HG03460 (cell line): ENCODE data around the gene POLDIP3.
"Not testable (repeated sequence)": the region's sequence is repeated elsewhere in the genome, so short reads cannot be mapped to it uniquely, and the experiment has no call there.

ENCODE experiments used
- ATAC-seq: cut with Tn5 transposase; IDR thresholded peaks from one replicate; pipeline ENCODE4 v1.9.1; 2021; ENCODE audit not compliant: unreplicated experiment

Gene POLDIP3

DNA sequence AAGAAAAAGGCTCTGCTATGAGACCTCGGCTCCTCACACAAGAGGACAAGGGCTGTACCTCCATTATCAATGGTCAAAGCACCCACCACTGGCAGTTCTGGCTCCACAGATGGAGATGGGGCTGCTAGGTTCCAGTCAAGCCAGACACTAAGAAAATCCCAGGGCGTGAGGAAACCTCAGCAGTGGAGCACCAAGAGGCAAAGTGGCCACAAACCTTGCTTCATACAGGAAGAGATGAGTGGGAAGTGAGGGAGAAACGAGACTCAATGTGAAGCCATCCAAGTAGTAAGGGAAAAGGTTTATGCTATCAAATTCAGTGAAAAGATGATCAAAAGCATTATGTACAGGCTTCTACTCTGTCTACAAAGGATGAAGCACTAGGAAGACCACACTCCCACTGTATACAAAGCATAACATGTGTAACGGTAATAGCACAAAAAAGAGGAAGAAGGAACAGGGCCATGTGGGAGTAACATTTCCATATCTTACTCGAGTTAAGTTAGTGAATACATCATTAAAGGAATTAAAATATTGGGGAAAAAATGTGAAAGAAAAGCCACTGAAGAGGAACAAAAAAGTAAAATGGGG lies 27.0 kb downstream of the POLDIP3 start:
- ATAC-seq, result no peak

DNA sequence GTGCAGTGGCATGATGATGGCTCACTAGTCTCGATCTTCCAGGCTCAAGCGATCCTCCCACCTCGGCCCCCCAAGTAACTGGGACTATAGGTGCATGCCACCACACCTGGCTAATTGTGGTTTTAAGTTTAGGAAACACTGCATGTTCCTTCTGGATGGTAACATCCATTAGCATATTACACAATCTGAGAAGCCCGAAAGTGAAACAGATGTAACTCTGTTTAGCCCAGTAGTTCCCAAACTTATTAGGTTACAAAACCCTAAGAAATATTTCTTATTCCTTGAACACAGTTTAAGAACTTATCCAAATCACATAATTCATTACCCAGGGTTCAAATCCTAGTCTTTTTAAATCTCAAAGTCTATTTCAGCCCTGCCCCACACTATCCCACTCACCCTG lies 28.3 kb downstream of the POLDIP3 start:
- ATAC-seq, result no peak

DNA sequence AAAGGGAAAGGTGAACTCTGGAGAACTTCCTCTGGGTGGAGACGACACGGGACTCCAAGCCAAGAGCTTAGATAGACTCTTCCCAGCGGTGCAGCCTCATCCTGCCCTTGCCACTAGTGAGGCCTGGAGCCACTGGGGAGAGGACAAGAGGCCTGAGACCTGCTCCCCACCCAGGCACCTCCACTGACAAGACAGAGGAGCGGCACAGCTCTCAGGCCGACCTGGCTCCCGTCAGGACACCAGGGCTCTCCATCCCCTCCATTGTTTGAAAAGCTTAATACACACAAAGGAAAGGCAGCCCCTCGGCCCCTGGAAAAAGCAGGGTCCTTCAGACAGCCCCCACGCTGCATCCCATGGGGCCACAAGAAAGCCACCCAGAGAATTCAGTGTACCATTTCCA lies 29.6 kb downstream of the POLDIP3 start:
- no peak for ATAC-seq

DNA sequence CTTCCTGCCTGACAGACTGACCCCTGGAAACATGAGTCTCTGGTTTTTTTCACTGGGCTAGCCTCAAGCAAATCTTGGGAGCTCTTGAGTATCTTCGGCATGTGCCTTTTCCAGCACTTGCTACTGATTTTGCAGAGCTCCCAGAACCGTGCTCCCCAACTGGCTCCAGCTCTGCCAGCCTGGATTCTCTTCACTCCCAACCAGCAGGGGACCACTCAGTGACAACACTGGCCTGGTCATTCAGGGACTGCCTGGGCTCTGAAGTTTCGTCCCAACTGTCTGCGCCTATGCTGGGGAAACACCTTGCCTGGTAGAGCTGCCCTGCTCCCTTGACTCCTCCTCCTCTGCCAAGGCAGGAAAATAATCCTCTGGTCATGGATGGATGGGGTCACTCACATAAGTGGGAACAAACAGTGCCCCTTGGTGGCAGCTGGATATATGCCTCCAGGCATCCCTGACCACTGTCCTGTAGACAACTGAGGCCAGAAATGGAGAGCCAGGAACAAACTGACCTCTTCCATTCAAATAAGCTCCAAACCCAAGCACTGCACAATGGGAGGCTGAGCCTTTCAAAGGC lies 30.2 kb downstream of the POLDIP3 start:
- no peak for ATAC-seq

DNA sequence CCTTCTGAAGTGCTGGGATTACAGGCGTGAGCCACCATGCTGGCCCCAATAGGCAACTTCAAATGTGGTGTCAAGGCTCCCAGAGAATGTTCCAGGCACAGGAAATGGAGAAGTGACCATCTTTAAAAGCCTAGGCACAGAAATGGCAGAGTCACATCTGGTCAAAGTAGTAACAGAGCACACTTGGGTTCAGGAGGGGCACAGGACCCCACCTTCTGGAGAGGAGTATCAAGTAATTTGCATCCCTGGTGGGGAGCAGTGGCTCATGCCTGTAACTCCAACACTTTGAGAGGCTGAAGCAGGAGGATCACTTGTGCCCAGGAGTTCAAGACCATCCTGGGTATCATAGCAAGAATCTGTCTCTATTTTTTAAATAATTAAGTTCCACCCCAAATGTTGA lies 31.7 kb downstream of the POLDIP3 start:
- no peak for ATAC-seq

DNA sequence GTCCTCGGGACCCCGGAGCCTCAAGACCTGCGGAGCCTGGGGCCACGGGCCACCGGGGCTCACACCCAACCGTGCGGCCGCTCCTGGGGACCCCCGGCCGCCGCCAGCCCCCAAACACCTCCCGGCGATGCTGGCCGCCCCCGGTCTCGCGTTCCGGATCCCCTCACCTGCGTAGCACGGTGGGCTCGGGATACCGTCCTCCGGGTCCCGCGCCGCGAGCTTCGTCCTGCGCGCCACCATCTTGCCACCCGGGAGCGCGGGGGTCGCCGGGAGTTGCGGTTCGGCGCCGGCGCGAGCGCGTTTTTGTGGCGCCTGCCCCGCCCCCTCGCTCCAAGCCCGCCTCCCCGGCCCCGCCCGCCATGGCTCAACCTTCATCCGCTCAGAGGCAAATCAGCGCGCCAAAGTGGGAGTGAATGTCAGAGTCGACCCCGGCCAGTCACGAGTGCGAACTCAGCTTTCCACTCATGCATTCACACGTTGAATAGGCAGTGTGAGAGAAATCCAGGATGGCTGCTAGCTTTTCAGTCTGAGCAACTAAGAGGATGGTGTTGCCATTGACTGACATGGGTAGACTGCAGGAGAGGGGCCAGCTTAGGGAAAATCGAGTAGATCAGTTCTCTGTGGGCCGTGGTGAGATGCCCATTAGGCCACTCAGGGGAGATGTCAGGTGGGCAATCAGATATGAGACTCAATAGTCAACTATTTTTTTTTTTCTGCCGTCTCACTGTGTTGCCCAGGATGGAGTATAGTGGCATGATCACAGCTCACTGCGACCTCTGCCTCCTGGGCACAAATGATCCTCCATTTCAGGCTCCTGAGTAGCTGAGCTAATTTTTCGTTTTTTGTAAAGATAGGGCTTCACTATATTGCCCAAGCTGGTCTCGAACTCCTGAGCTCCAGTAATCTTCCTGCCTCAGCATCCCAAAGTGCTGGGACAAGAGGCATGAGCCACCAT lies 32.6 kb downstream of the POLDIP3 start:
- ATAC-seq, result peak; percentile 57

DNA sequence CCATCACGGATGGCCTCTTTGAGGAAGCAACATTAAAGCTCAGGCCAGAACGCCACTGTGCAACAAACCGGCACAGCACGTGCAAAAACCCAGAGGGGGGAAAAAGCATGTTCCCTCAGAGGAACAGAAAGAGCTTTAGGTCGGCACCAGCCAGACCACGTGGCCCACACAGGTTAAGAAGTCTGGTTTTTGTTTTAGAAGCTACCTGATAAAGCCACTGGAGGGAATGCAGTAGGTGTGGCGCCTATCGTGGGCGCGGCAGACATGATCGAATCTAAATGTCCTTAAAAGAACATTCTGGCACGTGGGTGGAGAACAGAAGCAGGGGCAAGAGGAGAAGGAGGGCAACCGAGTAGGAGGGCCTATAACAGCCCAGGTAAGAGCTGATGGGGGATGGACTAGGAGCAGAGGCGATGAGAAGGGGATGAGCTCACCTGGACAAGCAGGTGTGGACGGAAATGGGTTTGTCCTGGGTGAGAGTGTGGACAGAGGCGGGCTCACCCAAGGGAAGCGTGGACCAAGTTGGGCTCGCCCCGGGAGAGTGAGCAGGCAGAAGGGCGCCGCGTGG lies 33.4 kb downstream of the POLDIP3 start:
- ATAC-seq, result not testable (repeated sequence)

DNA sequence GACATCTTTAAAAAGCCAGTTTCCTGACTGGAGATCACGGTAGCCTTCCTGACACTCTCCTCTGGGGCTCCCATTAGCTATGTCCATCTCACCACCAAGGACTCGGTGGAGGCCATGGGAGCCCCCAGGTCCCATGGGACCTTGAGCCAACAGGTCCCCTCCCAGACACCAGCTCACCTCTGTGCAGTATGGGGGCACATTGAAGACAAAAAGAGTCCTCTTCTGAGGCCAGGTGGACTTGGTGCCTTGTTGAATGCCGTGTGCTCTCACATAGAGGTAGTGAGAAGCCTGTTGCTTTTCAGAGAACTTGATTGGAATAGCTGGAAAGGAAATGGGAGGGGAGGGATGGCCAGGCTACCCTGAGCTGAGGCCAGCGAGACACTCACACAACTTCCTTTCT lies 34.6 kb downstream of the POLDIP3 start:
- ATAC-seq, result not testable (repeated sequence)

DNA sequence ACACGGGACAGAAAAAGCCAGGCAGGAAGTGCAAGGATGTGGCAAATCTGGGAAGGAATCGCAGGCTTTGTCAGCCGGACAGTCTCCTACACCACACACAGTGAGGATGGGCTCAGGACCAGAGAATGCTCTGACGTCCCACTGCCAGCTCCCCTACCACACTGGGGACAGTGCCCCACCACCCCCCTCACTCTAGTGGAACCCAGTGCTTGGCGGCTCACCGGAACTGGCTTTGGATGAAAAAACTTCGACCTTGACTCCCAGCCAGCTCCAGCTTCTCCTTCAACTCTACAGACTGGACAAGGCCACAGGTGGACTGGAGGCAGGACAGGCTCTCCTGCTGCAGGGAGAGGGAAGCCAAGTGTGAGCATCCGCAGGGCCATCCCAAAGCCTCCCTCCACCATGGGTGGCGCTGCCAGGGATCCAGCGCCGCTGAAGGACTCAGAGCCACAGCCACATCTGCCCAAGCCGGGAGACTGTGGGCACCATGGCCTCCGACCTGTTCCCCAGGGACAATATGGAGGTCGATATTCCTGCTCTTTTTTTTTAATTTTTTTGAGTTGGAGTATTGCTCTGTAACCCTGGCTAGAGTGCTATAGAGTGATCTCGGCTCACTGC lies 37.0 kb downstream of the POLDIP3 start:
- no peak for ATAC-seq

DNA sequence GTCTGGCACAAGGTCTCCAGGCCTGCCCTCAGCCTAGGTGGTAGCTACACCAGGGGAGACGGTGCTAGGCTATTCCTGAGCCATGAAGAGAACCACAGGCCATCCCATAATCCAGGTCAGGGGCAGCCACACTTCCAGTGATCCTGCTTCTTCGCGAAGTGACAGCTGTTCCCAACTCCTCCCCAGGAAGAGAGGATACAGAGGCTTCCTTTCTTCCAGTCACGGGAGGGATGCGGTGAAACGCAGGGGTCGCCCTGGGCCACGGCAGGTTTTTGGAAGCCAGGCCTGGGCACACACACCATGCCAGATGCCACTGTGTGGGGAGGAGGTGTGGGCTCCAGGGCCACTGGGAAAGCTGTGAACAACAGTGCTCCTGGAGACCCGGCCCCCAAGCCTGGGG lies 37.5 kb downstream of the POLDIP3 start:
- not testable (repeated sequence) for ATAC-seq

DNA sequence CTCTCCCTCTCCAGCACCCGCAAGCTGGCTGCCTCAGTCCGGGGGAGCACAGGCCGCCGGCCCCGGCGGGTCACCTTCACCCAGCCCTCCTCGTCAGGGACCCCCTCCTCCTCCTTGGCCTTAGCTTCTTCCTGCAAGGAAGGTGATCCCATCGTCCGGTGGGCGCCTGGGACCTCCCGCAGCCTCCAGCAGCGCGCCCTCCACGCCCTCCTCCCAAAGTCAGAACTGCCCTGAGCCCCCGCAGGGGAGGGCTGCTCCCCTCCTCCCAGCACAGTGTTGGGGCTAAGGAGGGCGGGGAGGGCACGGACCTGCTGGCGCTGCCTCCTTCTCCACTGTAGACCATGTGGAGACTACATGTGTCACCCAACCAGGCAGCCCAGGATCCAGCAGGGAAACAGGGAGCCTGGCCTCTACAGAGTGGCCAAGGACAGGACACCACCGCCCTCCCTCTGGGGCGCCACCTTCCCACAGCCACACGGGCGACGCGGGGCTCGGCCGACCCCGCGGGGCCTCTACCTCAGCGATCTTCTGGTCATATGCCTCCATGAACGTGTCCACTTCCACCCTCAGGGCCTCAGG lies 38.6 kb downstream of the POLDIP3 start:
- ATAC-seq, result not testable (repeated sequence)

DNA sequence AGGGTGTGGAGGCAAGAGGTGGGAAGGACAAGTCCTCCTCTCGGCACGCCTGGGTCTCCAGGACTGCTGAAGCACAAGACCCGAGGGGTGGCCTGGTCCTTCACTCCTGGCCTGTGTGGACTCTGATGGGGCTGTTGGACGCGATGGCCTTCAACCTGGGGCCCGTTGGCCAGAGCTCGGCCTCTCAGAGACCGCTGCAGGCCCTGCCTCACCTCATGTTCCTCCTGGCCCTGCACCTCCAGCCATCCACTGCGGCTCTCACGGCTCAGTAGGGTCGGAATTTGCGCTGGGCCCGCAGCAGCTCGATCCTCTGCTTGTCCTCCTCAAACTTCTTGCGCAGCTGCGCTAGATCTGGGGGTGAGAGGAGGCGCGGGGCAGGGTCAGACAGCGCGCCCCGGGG lies 40.2 kb downstream of the POLDIP3 start:
- not testable (repeated sequence) for ATAC-seq

DNA sequence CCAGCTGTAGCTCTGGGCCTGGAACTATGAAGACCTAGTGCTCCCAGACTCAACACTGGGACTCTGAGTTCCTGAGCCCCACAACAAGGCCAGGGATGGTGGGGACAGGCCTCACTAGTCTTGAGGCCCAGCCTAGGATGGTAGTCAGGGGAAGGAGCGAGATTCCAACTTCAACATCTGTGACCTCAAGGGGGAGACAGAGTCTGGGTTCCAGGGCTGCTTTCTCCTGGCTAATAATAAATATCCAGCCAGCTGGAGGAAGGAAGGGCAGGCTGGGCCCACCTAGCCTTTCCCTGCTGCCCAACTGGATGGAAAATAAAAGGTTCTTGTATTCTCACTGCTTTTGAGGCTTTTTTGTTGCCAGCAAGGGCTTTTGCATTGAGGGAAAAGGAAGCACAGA lies 40.6 kb downstream of the POLDIP3 start:
- not testable (repeated sequence) for ATAC-seq

DNA sequence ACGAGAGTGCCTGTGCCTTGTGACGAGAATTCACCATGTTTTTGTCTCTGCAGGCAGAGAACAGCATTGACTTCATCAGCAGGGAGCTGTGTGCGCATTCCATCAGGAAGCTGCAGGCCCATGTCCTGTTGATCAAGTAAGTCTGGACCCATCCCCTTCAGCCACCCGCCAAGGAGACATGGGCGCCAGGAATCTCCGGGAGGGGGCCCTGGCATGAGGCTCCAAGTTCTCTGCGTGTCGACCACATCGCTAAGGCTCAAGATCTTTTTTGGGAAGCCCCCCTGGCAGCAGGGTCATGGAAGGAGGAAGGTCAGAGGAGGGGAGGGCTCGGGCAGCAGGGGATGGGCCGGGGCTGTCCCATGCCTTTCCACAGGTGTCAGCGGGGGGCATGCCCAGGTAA lies 43.6 kb downstream of the POLDIP3 start:
- ATAC-seq, result not testable (repeated sequence)

DNA sequence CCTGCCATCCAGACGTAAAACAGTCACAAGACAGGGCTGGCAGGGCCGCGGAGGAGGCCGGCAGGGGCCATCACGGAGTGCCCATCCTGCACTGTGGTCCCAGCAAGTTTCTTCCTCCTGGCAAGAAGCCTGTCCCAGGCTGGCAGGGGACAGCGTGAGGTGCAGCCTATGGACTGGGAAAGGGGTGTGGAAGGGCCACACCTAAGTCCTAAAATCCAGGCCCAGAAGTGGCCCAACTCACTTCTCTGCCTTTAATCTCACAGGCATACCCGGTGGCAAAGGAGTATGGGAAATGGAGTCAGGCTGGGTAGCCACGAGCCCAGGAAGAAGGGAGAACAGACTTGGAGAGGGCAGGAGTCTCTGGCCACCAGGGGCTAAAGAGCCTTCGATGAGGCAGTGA lies 44.1 kb downstream of the POLDIP3 start:
- ATAC-seq, result not testable (repeated sequence)

DNA sequence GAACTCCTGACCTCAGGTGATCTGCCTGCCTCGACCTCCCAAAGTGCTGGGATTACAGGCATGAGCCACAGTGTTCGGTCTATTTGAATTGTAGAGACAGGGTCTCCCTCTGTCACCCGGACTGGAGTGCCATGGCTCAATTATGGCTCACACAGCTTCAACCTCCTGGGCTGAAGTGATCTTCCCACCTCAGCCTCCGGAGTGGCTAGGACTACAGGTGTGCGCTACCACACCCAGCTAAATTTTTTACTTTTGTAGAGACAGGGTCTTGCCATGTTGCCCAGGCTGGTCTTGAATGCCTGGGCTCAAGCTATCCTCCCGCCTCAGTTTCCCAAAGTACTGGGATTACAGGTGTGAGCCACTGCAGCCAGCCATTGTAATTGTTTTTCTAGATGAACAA lies 46.7 kb downstream of the POLDIP3 start:
- not testable (repeated sequence) for ATAC-seq

DNA sequence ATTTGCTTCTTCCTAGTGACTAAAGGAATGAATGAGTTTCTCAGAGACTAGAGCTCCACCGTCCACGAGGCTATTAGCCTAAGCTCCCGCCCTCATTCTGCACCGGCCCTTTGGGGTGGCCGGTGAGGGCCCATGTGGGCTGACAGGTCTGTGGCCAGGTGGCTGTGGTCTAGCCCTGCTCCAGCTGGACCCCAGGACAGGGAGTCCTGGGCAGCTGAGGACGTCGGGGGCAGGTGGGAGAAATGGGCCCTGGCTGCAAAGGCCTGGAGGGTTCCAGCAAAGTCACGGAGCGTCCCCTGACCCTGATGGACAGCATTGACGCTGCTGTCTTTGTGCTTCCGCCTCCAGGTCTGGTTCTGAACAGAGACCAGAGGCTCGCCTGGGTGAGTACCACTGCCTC lies 48.7 kb downstream of the POLDIP3 start:
- ATAC-seq, result no peak

DNA sequence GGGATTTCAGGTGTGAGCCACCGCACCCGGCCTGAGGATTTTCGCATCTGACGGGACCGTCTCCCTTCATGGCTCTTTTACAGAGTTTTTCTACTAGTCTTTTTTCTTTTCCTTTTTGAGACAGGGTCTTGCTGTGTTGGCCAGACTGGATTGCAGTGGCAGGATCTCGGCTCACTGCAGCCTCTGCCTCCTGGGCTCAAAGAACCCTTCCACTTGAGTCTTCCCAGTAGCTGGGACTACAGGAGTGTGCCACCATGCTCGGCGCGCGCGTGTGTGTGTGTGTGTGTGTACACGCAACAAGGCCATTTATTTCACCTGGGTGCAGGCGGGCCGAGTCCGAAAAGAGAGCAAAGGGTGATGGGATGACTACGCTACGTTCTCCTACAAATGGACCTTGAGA lies 50.0 kb downstream of the POLDIP3 start:
- ATAC-seq, result no peak

DNA sequence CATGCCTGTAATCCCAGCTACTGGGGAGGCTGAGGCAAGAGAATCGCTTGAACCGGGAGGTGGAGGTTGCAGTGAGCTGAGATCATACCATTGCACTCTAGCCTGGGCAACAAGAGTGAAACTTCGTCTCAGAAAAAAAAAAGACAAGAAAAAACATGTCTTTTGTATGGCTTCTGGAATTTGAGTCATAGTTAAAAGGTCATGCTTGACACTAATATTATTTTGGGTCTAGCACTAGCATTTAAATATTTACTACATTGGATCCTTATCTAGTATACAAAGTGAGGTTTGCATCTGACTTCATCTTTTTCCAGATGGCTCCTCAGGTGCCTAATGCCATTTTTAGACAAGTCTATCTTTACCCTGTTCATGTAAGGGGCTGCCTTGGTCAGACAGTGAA lies 50.7 kb downstream of the POLDIP3 start:
- not testable (repeated sequence) for ATAC-seq

DNA sequence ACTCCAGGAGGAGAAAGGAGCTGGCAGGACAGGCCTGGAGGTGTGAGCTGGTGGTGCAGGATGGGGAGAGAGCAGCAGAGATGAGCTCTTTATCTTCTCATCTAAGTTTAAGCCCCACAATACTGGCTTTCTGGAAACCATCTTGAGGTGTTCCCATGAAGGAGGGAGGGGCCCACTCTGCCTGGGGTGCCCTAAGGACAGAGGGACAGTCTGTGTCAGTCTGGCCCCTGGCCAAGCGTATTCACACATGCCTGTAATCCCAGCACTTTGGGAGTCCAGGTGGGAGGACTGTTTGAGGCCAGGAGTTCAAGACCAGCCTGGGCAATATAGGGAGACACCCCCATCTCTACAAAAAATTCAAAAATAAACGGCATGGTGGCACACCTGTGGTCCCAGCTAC lies 52.0 kb downstream of the POLDIP3 start:
- ATAC-seq, result no peak

DNA sequence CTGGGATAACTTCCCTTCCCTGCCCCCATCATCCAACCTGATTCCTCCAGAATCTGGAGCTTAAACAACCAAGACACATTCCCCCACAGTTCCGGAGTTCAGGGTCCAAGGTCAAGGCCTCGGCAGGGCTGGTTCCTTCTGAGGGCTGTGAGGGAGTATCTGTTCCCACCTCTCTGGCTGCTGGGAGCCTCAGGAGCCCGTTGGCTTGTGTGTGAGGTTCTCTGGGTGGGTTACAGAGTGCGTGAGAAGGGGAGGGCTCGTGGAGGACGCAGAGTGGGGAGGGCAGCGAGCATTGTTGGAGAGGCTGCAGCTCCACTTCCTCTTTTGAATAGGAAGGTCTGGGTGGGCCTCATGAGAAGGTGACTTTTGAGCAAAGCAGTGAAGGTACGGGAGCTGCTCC lies 52.4 kb downstream of the POLDIP3 start:
- ATAC-seq, result no peak
